ENCODE results near the gene FOXF2. TPM values are rescaled to one million over a fixed set of nuclear protein-coding genes. Genes with fewer than 3 reads are reported as not detected.

The FOXF2 gene
- total and polyA plus RNA-seq, 10 of the 15 experiments (the other 5 are each of a cell fraction or from before 2014, with no cell fraction given), result not detected

DNA sequence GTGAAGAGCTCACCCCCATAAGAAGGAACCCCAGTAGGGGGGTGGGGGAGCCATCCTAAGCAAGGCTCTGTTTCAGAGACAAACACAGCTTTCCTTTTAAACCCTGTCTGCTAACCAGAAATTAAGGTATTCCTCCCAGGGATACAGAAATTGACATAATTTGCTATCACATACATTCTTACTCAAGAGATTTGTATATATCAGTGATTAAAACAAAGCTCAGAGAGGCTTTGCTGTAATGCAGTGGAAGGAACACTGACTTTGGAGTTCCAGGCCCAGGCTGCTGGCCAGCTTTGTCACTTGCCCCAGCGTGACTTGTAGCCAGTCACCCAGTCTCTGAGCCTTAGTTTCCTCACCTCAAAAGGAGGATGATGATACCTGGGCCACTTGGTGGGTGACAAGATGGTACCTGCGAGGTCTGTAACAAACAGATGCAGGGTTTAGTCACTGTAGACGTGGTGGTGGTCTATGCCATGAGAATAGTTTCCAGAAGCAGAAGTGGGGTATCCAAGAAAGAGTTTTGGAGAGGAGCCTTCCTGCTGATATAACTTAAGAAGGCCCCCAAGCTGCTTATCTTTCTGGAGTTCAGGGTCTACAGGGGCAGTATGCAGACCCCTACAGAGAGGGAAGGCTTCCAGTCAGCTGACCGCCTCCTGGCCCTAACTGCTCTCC is 3.2 kb upstream of the FOXF2 start (continued):
- TF ChIP-seq REST (IDR thresholded peaks at IDR 0.05; ENCODE audit: low read depth, low read length) (no peak), MTA3 (IDR thresholded peaks at IDR 0.05; ENCODE audit: borderline replicate concordance, low read length) (no peak), MTA2 (IDR thresholded peaks at IDR 0.05; ENCODE audit: low read depth) (no peak)

GRCh38 chr6:1387538-1387875 is 1.9 kb upstream of the FOXF2 start:
- ATAC-seq (no peak), DNase-seq (ENCODE audit: low read depth, low spot score) (no peak), FAIRE-seq (no peak)
- POLR2A ChIA-PET, result no interaction called here
- Histone ChIP-seq H3K27me3 (replicated peaks in 1 of 2; ENCODE audit: control insufficient read depth in 2 of 2, insufficient read depth in 2 of 2, low read length in 1 of 2) (peaks cover 25 to 29% of the 10 kb centered on the region in 2 experiments), H3K27ac (ENCODE audit: control insufficient read depth, insufficient read depth) (no peak overlapping the region), H3K4me3 (no peak overlapping the region), H3K4me2 (ENCODE audit: control insufficient read depth, insufficient read depth) (no peak overlapping the region), H3K79me2 (ENCODE audit: control insufficient read depth, insufficient read depth, low read length) (no peaks in the 10 kb centered on the region), H3K4me1 (ENCODE audit: control insufficient read depth, insufficient read depth, low read length) (no peaks in the 10 kb centered on the region), H3K9me3 (replicated peaks; ENCODE audit: control insufficient read depth, insufficient read depth, low read length) (no peaks in the 10 kb centered on the region; the same call in 2 of the 3 replicates), H4K20me1 (ENCODE audit: control insufficient read depth, insufficient read depth) (no peaks in the 10 kb centered on the region), H3K36me3 (ENCODE audit: control insufficient read depth in 2 of 2, insufficient read depth in 2 of 2, low read length in 1 of 2) (no peaks in the 10 kb centered on the region), H3K9ac (ENCODE audit: control insufficient read depth, insufficient read depth, low read length) (no peak overlapping the region), H2AFZ (ENCODE audit: control insufficient read depth, low read depth, low read length) (no peak overlapping the region)
- in situ Hi-C loops (cut with MboI), result no loop called here
- TF ChIP-seq GABPA (IDR thresholded peaks at IDR 0.05; ENCODE audit: low read depth) (no peak), JUNB (IDR thresholded peaks at IDR 0.05) (no peak), POU2F2 (IDR thresholded peaks at IDR 0.05; ENCODE audit: borderline replicate concordance, low read depth, low read length) (no peak), EZH2 (IDR thresholded peaks at IDR 0.05; ENCODE audit: borderline replicate concordance, control insufficient read depth, low read depth, low read length) (peak; percentile 69; the same call in 1 of the 2 replicates)
- no TSS peak for BruUV-seq (replicated peaks)
- RAD21 ChIA-PET (ENCODE audit: unreplicated experiment), result no interaction called here
- SMC1A ChIA-PET (ENCODE audit: uncharacterized antibody, unreplicated experiment), result interaction anchor here (1.1 to 1.7 kb wide), 2 partner anchors 13 to 34 kb away, joined by 4 to 5 read pairs; no protein-coding TSS in a partner anchor
- intact Hi-C loops (cut with micrococcal nuclease; ENCODE audit: unreplicated experiment), result no loop called here
- CTCF ChIA-PET, result interaction anchor here (0.7 to 3.0 kb wide), 3 partner anchors 9 to 49 kb away, joined by 3 to 18 read pairs (median 7); no protein-coding TSS in a partner anchor
- WGBS (ENCODE audit: insufficient coverage, insufficient replicate concordance, low lambda C conversion rate, missing lambda C conversion rate), result 5% methylated on average over 11 of the region's 11 CpGs
